ENCODE results near the gene CHCHD6.

Gene CHCHD6

GRCh38 chr3:126733061-126733430 is 29.0 kb downstream of the CHCHD6 start:
- no peak overlapping the region for H3K27ac ChIP-seq
- TF ChIP-seq CTCF (conservative IDR thresholded peaks at IDR 0.05) = no peak

- TF ChIP-seq CTCF (conservative IDR thresholded peaks at IDR 0.05) = no peak
- no peak overlapping the region for H3K27ac ChIP-seq
These were observed 30.2 kb downstream of the CHCHD6 start for GRCh38 chr3:126734106-126734723.

- no peak for TF ChIP-seq CTCF (conservative IDR thresholded peaks at IDR 0.05)
- H3K27ac ChIP-seq = no peak overlapping the region
These were observed 33.5 kb downstream of the CHCHD6 start for GRCh38 chr3:126737527-126737926.

- H3K27ac ChIP-seq = no peak overlapping the region
- TF ChIP-seq CTCF (conservative IDR thresholded peaks at IDR 0.05) = no peak
These were observed 38.0 kb downstream of the CHCHD6 start for GRCh38 chr3:126742057-126742456.

GRCh38 chr3:126743350-126743749 is 39.3 kb downstream of the CHCHD6 start:
- TF ChIP-seq CTCF (conservative IDR thresholded peaks at IDR 0.05) = no peak

GRCh38 chr3:126743781-126744180 is 39.7 kb downstream of the CHCHD6 start:
- H3K27ac ChIP-seq = no peak overlapping the region

More at GRCh38 chr3:126743350-126743749, 39.3 kb downstream of the CHCHD6 start:
- H3K27ac ChIP-seq = no peak overlapping the region

GRCh38 chr3:126745760-126746394 is 41.8 kb downstream of the CHCHD6 start:
- no peak overlapping the region for H3K27ac ChIP-seq
- no peak for TF ChIP-seq CTCF (conservative IDR thresholded peaks at IDR 0.05)

More at GRCh38 chr3:126743781-126744180, 39.7 kb downstream of the CHCHD6 start:
- no peak for TF ChIP-seq CTCF (conservative IDR thresholded peaks at IDR 0.05)
